ENCODE data around the gene CUL7. TPM values are rescaled to one million over a fixed set of nuclear protein-coding genes. Genes with fewer than 3 reads are reported as not detected.
A peak's percentile ranks its signal among the peaks of the same experiment; 100 is the strongest.

Gene CUL7
- total and polyA plus RNA-seq, 2 donors (not counting 1 experiment from before 2014, with no cell fraction given): 21.4 to 60.3 TPM

DNA sequence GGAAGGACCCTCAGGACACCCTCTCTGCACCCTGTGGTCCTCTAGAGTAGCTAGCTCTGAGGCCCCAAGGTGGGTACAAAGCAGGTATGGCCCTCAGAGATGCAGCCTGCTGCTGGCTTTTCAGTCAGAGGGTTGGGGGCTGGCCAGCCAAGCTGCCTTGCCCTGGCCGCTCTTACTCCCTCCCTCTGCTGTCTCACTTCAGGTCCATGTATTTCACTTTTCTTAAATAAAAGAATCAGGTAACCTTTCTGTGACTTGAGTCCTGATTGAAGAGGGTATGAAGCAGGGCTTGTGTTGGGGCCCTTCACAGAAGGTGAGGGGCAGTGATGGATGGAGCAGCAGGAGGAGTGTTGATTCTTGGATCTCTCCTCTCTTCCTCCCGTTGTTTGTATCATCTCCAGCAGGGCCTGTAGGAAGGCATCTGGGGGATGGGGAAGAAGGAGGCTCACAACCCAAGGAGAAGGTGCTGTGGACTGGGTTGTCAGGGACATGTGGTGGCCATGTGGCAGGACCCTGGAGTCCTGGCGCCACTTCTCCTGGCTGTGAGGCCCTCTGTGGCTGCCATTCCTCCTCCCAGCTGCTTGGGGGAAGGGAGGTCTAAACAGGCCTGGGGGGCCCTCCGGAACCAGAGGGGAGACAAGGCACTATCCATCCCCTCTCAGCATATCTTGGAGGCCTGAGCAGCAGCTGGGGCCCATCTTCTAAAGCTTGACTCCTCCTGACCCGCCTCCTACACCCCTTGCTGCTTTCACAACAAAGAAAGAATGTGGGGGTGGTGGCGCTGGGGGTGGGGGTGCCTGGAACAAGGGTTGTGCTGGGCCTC, 21.4 kb upstream of the CUL7 start:
- Histone ChIP-seq H3K36me3 (ENCODE audit: control insufficient read depth, insufficient read depth, low read length) (peaks cover 2% of the 10 kb centered on the region), H3K4me2 (ENCODE audit: extremely low read depth, insufficient read depth, low read length) (peak overlapping the region; percentile 44), H4K20me1 (ENCODE audit: control insufficient read depth, extremely low read depth, insufficient read depth, low read length) (no peaks in the 10 kb centered on the region), H3K27ac (ENCODE audit: insufficient read depth, low read length) (peak overlapping the region; percentile 39), H3K79me2 (ENCODE audit: control insufficient read depth, insufficient read depth, low read length) (peaks cover 5% of the 10 kb centered on the region), H3K9me3 (ENCODE audit: control insufficient read depth, insufficient read depth, low read depth, low read length) (no peaks in the 10 kb centered on the region), H3K4me3 (replicated peaks in 1 of 4; ENCODE audit: control extremely low read depth in 1 of 4, insufficient read depth in 1 of 4, low read depth in 3 of 4, low read length in 4 of 4) (peak overlapping the region in 1 of 4 experiments; percentile 61), H2AFZ (ENCODE audit: low read length) (no peak overlapping the region), H3K27me3 (ENCODE audit: control insufficient read depth, insufficient read depth, low read length) (no peaks in the 10 kb centered on the region), H3K4me1 (ENCODE audit: control insufficient read depth, extremely low read depth, insufficient read depth, low read length) (peaks cover 18% of the 10 kb centered on the region), H3K9ac (ENCODE audit: insufficient read depth, low read length) (no peak overlapping the region)
- peak; percentile 57 to 88 for DNase-seq (ENCODE audit: low read depth in 2 of 2)
- TF ChIP-seq EZH2 (IDR thresholded peaks at IDR 0.05; ENCODE audit: low read length, missing control alignments): no peak
- TF ChIP-seq, protein P1, sequence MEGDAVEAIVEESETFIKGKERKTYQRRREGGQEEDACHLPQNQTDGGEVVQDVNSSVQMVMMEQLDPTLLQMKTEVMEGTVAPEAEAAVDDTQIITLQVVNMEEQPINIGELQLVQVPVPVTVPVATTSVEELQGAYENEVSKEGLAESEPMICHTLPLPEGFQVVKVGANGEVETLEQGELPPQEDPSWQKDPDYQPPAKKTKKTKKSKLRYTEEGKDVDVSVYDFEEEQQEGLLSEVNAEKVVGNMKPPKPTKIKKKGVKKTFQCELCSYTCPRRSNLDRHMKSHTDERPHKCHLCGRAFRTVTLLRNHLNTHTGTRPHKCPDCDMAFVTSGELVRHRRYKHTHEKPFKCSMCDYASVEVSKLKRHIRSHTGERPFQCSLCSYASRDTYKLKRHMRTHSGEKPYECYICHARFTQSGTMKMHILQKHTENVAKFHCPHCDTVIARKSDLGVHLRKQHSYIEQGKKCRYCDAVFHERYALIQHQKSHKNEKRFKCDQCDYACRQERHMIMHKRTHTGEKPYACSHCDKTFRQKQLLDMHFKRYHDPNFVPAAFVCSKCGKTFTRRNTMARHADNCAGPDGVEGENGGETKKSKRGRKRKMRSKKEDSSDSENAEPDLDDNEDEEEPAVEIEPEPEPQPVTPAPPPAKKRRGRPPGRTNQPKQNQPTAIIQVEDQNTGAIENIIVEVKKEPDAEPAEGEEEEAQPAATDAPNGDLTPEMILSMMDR (conservative IDR thresholded peaks at IDR 0.05 in 1 of 2, IDR thresholded peaks at IDR 0.05 in 1 of 2; ENCODE audit: low read depth in 1 of 2, low read length in 2 of 2): no peak

DNA sequence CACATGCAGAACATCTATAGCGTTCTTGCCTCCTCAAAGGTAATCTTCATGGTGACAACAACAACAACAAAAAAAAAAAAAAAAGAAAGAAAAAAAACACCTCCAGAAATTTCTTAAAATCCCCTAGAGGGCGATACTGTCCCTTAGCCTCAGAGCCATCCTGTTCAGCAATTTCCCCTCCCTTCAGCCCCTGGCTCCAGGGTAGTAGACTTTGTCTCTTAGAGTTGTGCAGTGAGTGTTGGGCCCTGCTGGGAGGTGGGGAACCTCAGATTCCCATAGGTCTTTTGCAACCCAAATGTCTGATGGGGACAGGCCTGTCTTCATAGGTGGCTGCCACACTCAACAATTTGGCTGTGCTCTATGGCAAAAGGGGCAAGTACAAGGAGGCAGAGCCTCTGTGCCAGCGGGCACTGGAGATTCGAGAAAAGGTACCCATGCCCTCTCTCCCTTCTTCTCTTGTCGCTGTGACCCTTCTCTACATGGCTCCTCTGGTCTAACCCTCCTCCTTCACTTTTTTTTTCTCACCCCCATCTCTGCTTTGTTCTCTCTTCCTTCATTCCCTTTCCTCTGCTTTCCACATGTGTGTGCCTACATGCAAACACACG, 16.5 kb upstream of the CUL7 start:
- Histone ChIP-seq H3K4me2 (ENCODE audit: extremely low read depth, insufficient read depth, low read length) (no peak overlapping the region), H3K36me3 (ENCODE audit: control insufficient read depth, insufficient read depth, low read length) (peaks cover 2% of the 10 kb centered on the region), H3K27ac (ENCODE audit: insufficient read depth, low read length) (no peak overlapping the region), H3K9ac (ENCODE audit: insufficient read depth, low read length) (no peak overlapping the region), H3K9me3 (ENCODE audit: control insufficient read depth, insufficient read depth, low read depth, low read length) (no peaks in the 10 kb centered on the region), H3K4me1 (ENCODE audit: control insufficient read depth, extremely low read depth, insufficient read depth, low read length) (peaks cover 4% of the 10 kb centered on the region), H3K79me2 (ENCODE audit: control insufficient read depth, insufficient read depth, low read length) (no peaks in the 10 kb centered on the region), H3K4me3 (replicated peaks in 1 of 4; ENCODE audit: control extremely low read depth in 1 of 4, insufficient read depth in 1 of 4, low read depth in 3 of 4, low read length in 4 of 4) (no peak overlapping the region), H3K27me3 (ENCODE audit: control insufficient read depth, insufficient read depth, low read length) (no peaks in the 10 kb centered on the region), H2AFZ (ENCODE audit: low read length) (no peak overlapping the region), H4K20me1 (ENCODE audit: control insufficient read depth, extremely low read depth, insufficient read depth, low read length) (no peaks in the 10 kb centered on the region)
- peak; percentile 59 to 87 for DNase-seq (ENCODE audit: low read depth in 2 of 2)
- TF ChIP-seq, protein P1 (conservative IDR thresholded peaks at IDR 0.05 in 1 of 2, IDR thresholded peaks at IDR 0.05 in 1 of 2; ENCODE audit: low read depth in 1 of 2, low read length in 2 of 2): peak; percentile 60 to 64
- TF ChIP-seq EZH2 (IDR thresholded peaks at IDR 0.05; ENCODE audit: low read length, missing control alignments): no peak

DNA sequence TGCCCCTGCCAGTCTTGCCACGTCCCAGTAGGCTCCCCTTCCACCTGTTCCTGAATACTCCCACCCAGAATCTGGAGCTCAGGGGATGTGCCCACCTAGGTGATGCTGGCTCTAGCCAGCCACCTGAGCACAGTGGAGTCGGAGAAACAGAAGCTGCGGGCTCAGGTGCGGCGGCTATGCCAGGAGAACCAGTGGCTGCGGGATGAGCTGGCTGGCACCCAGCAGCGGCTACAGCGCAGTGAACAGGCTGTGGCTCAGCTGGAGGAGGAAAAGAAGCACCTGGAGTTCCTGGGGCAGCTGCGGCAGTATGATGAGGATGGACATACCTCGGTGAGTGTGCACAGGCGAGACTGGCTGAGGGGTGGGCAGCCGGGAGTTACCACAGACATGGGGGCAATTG, 9.2 kb upstream of the CUL7 start:
- Histone ChIP-seq H2AFZ (ENCODE audit: low read length) (no peak overlapping the region), H3K9ac (ENCODE audit: insufficient read depth, low read length) (no peak overlapping the region), H3K36me3 (ENCODE audit: control insufficient read depth, insufficient read depth, low read length) (peaks cover under 1% of the 10 kb centered on the region), H3K27me3 (ENCODE audit: control insufficient read depth, insufficient read depth, low read length) (no peaks in the 10 kb centered on the region), H4K20me1 (ENCODE audit: control insufficient read depth, extremely low read depth, insufficient read depth, low read length) (no peaks in the 10 kb centered on the region), H3K4me2 (ENCODE audit: extremely low read depth, insufficient read depth, low read length) (no peak overlapping the region), H3K4me1 (ENCODE audit: control insufficient read depth, extremely low read depth, insufficient read depth, low read length) (peaks cover 9% of the 10 kb centered on the region), H3K9me3 (ENCODE audit: control insufficient read depth, insufficient read depth, low read depth, low read length) (no peaks in the 10 kb centered on the region), H3K79me2 (ENCODE audit: control insufficient read depth, insufficient read depth, low read length) (peaks cover 13% of the 10 kb centered on the region), H3K27ac (ENCODE audit: insufficient read depth, low read length) (no peak overlapping the region), H3K4me3 (replicated peaks in 1 of 4; ENCODE audit: control extremely low read depth in 1 of 4, insufficient read depth in 1 of 4, low read depth in 3 of 4, low read length in 4 of 4) (no peak overlapping the region)
- no peak for TF ChIP-seq EZH2 (IDR thresholded peaks at IDR 0.05; ENCODE audit: low read length, missing control alignments)
- TF ChIP-seq, protein P1 (conservative IDR thresholded peaks at IDR 0.05 in 1 of 2, IDR thresholded peaks at IDR 0.05 in 1 of 2; ENCODE audit: low read depth in 1 of 2, low read length in 2 of 2): no peak
- no peak for DNase-seq (ENCODE audit: low read depth in 2 of 2)
